GM13977 (cell line): Measurements from ENCODE around the gene C3orf20.

Experiments
- DNase-seq: peaks from one replicate; pipeline ENCODE4 v3.0.0; 2012; ENCODE audit warnings: low spot score
- CTCF ChIP-seq: IDR thresholded peaks from 2 replicates; pipeline ENCODE4 v1.5.1; 2012; ENCODE audit warnings: mild to moderate bottlenecking, control low read depth; ENCODE audit not compliant: insufficient read depth; ENCODE audit errors: extremely low read depth, missing control alignments
- in situ Hi-C: fragments of 300-500 bp; cut with MboI; formaldehyde crosslinking; loops from one replicate; pipeline ENCODE4 v1.12.0; 2022; ENCODE audit warnings: low sequenced_read_pairs, low pct_unique_long_range_greater_than_20kb, mixed read lengths, inconsistent platforms; ENCODE audit not compliant: unreplicated experiment

Gene C3orf20

GRCh38 chr3:14814411-14814871, 139.5 kb downstream of the C3orf20 start:
- in situ Hi-C loops: no loop called here
- no peak for DNase-seq
- no peak for TF ChIP-seq CTCF

- DNase-seq: no peak
- no peak for TF ChIP-seq CTCF
- in situ Hi-C loops: no loop called here
These were observed 141.4 kb downstream of the C3orf20 start for GRCh38 chr3:14816359-14816758.

- TF ChIP-seq CTCF: no peak
- in situ Hi-C loops: no loop called here
- no peak for DNase-seq
These were observed 144.0 kb downstream of the C3orf20 start, which contains the start of gene FGD5 for GRCh38 chr3:14818804-14819500. FGD5 (plus strand) TSS chr3:14818962; CDS start chr3:14819072, 110 bp downstream.

GRCh38 chr3:14819671-14820070, 144.7 kb downstream of the C3orf20 start:
- in situ Hi-C loops: no loop called here
- no peak for TF ChIP-seq CTCF
- DNase-seq: no peak

GRCh38 chr3:14820156-14820555, 145.2 kb downstream of the C3orf20 start:
- no peak for DNase-seq
- in situ Hi-C loops: no loop called here
- no peak for TF ChIP-seq CTCF

- in situ Hi-C loops: no loop called here
These were observed 146.2 kb downstream of the C3orf20 start for GRCh38 chr3:14821151-14821550.

More at GRCh38 chr3:14821151-14821550, 146.2 kb downstream of the C3orf20 start:
- no peak for TF ChIP-seq CTCF
- DNase-seq: no peak
